Activated B cell treated with CpG ODN at 0.5 μM for 24 hours (primary cell): ENCODE results near the gene GCNT1. TPM values are rescaled to one million over a fixed set of nuclear protein-coding genes. Genes with fewer than 3 reads are reported as not detected.

Experiments used
- ATAC-seq: fragments of 200-7000 bp; cut with Tn5 transposase; one replicate; pipeline ENCODE4 v1.10.0; 2021; ENCODE audit warnings: low read depth, mild to moderate bottlenecking, moderate library complexity
- CTCF ChIA-PET: fragments of 350-600 bp; sonication (Branson Sonifier 250); formaldehyde crosslinking; loops from one replicate; lab custom pipeline; 2021; ENCODE audit warnings: antibody characterized with exemption; lab: Charles Lee
- POLR2A ChIA-PET: fragments of 350-600 bp; sonication (Branson Sonifier 250); formaldehyde crosslinking; loops from one replicate; lab custom pipeline; 2021; ENCODE audit warnings: antibody characterized with exemption; lab: Charles Lee
- DNase-seq: peaks from one replicate; pipeline ENCODE4 v3.0.0; 2022
- H3K27ac Mint-ChIP-seq: one replicate; pipeline ENCODE4 v1.8.0; 2020; ENCODE audit warnings: mixed read lengths
- H3K27me3 Mint-ChIP-seq: one replicate; pipeline ENCODE4 v1.8.0; 2021; ENCODE audit warnings: mixed read lengths
- H3K36me3 Mint-ChIP-seq: one replicate; pipeline ENCODE4 v1.8.0; 2021; ENCODE audit warnings: low read depth, mixed read lengths
- H3K4me1 Mint-ChIP-seq: one replicate; pipeline ENCODE4 v1.8.0; 2021; ENCODE audit warnings: mixed read lengths
- H3K4me3 Mint-ChIP-seq: one replicate; pipeline ENCODE4 v1.8.0; 2020; ENCODE audit warnings: mild to moderate bottlenecking, mixed read lengths
- H3K9me3 Mint-ChIP-seq: one replicate; pipeline ENCODE4 v1.8.0; 2020; ENCODE audit warnings: mixed read lengths
- CTCF ChIP-seq: fragments of 200-600 bp; IDR thresholded peaks from one replicate; pipeline ENCODE4 v1.8.0; 2022; ENCODE audit warnings: antibody characterized with exemption, mild to moderate bottlenecking
- intact Hi-C: fragments of 100-400 bp; cut with micrococcal nuclease; formaldehyde crosslinking; loops from one replicate; pipeline ENCODE4 v1.15.1; 2024
- total RNA-seq: library from RNA; stranded (reverse); gene quantifications from 2 replicates; pipeline ENCODE4 v1.2.3, GENCODE V29; 2022

The GCNT1 gene
- total RNA-seq, 1 donor from 2014 or later, result 10.6 TPM

- Mint-ChIP-seq H3K27ac (no peak overlapping the region), H3K4me1 (no peaks in the 10 kb centered on the region), H3K9me3 (no peaks in the 10 kb centered on the region), H3K36me3 (no peaks in the 10 kb centered on the region), H3K4me3 (no peak overlapping the region), H3K27me3 (no peaks in the 10 kb centered on the region)
- POLR2A ChIA-PET, result no interaction called here
- CTCF ChIA-PET, result no interaction called here
- no peak for TF ChIP-seq CTCF
- intact Hi-C loops, result no loop called here
- ATAC-seq (no peak), DNase-seq (no peak)
These were observed 80.2 kb downstream of the GCNT1 start for GRCh38 chr9:76539180-76539579.

- no peak overlapping the region for H3K4me3 Mint-ChIP-seq
- intact Hi-C loops, result no loop called here
- CTCF ChIA-PET, result no interaction called here
- no peaks in the 10 kb centered on the region for H3K9me3 Mint-ChIP-seq
- H3K36me3 Mint-ChIP-seq, result no peaks in the 10 kb centered on the region
- POLR2A ChIA-PET, result no interaction called here
- ATAC-seq (no peak), DNase-seq (no peak)
- no peak overlapping the region for H3K27ac Mint-ChIP-seq
- peaks cover 2% of the 10 kb centered on the region for H3K4me1 Mint-ChIP-seq
- H3K27me3 Mint-ChIP-seq, result no peaks in the 10 kb centered on the region
- no peak for TF ChIP-seq CTCF
These were observed 83.4 kb downstream of the GCNT1 start for GRCh38 chr9:76542360-76542759.

- CTCF ChIA-PET, result no interaction called here
- intact Hi-C loops, result no loop called here
- no peak for TF ChIP-seq CTCF
- peaks cover 2% of the 10 kb centered on the region for H3K4me1 Mint-ChIP-seq
- H3K9me3 Mint-ChIP-seq, result no peaks in the 10 kb centered on the region
- H3K36me3 Mint-ChIP-seq, result no peaks in the 10 kb centered on the region
- no peak overlapping the region for H3K27ac Mint-ChIP-seq
- no peaks in the 10 kb centered on the region for H3K27me3 Mint-ChIP-seq
- DNase-seq (no peak), ATAC-seq (no peak)
- H3K4me3 Mint-ChIP-seq, result no peak overlapping the region
- POLR2A ChIA-PET, result no interaction called here
These were observed 86.2 kb downstream of the GCNT1 start for GRCh38 chr9:76545191-76545590.

GRCh38 chr9:76552181-76552580 lies 93.2 kb downstream of the GCNT1 start:
- H3K36me3 Mint-ChIP-seq, result no peaks in the 10 kb centered on the region
- TF ChIP-seq CTCF, result no peak
- no peaks in the 10 kb centered on the region for H3K9me3 Mint-ChIP-seq
- intact Hi-C loops, result no loop called here
- POLR2A ChIA-PET, result no interaction called here
- DNase-seq (no peak), ATAC-seq (no peak)
- no peaks in the 10 kb centered on the region for H3K4me1 Mint-ChIP-seq
- no peaks in the 10 kb centered on the region for H3K27me3 Mint-ChIP-seq
- no peak overlapping the region for H3K27ac Mint-ChIP-seq
- H3K4me3 Mint-ChIP-seq, result no peak overlapping the region
- CTCF ChIA-PET, result no interaction called here

- H3K27ac Mint-ChIP-seq, result no peak overlapping the region
- H3K36me3 Mint-ChIP-seq, result no peaks in the 10 kb centered on the region
- intact Hi-C loops, result no loop called here
- ChIA-PET CTCF (no interaction called here), POLR2A (no interaction called here)
- H3K27me3 Mint-ChIP-seq, result no peaks in the 10 kb centered on the region
- no peak for TF ChIP-seq CTCF
- DNase-seq (no peak), ATAC-seq (no peak)
- no peak overlapping the region for H3K4me3 Mint-ChIP-seq
- no peaks in the 10 kb centered on the region for H3K9me3 Mint-ChIP-seq
- no peaks in the 10 kb centered on the region for H3K4me1 Mint-ChIP-seq
These were observed 93.9 kb downstream of the GCNT1 start for GRCh38 chr9:76552751-76553455.
